HEK293 (cell line): Measurements from ENCODE around the gene SULT4A1.

ENCODE experiments used
- CTCF ChIA-PET: fragments of 350-600 bp; formaldehyde crosslinking; extraction: SDS; loops from one replicate; lab custom pipeline; 2021; ENCODE audit warnings: antibody characterized with exemption; lab: Yijun Ruan, JAX
- POLR2A ChIA-PET: fragments of 300-600 bp; formaldehyde crosslinking; extraction: SDS; loops from one replicate; lab custom pipeline; 2020; ENCODE audit warnings: antibody characterized with exemption, inconsistent platforms; lab: Yijun Ruan, JAX
- H3K27ac ChIP-seq: fragments of 200-500 bp; sonication (Bioruptor generic); 2 replicates; pipeline ENCODE4 v1.5.1; 2014; ENCODE audit warnings: low read depth, low read length, control low read depth, inconsistent platforms; ENCODE audit errors: extremely low read depth
- H3K36me3 ChIP-seq, 2 experiments: fragments of 200-500 bp in 1 of 2; sonication (Bioruptor generic) in 1 of 2; 1 replicate in 1 of 2; 2 replicates in 1 of 2; pipeline ENCODE4 v1.5.1; 2014 to 2017; ENCODE audit warnings: inconsistent platforms in 2 of 2, low read length in 2 of 2; ENCODE audit not compliant: control insufficient read depth in 2 of 2, insufficient read depth in 1 of 2
- H3K4me1 ChIP-seq: fragments of 200-500 bp; sonication (Bioruptor generic); 2 replicates; pipeline ENCODE4 v1.5.1; 2014; ENCODE audit warnings: mild to moderate bottlenecking, low read length, inconsistent platforms; ENCODE audit not compliant: control insufficient read depth, insufficient read depth
- H3K4me3 ChIP-seq: 2 replicates; pipeline ENCODE4 v1.5.1; 2011; ENCODE audit warnings: low read depth, mild to moderate bottlenecking, control low read depth, low read length, moderate library complexity
- H3K9me3 ChIP-seq: fragments of 200-500 bp; sonication (Bioruptor generic); 2 replicates; pipeline ENCODE4 v1.5.1; 2014; ENCODE audit warnings: low read depth, low read length, inconsistent platforms; ENCODE audit not compliant: control insufficient read depth, insufficient read depth
- BCL11B ChIP-seq: fragments of 450-650 bp; formaldehyde crosslinking; IDR thresholded peaks from 2 replicates; pipeline ENCODE4 v1.5.1; 2016; ENCODE audit warnings: low read depth, missing biosample characterization, missing genetic modification characterization
- HOXA7 ChIP-seq: sonication (generic); formaldehyde crosslinking; IDR thresholded peaks from 2 replicates; pipeline ENCODE4 v1.8.1; 2022; ENCODE audit warnings: missing genetic modification reagents, borderline replicate concordance
- KLF9 ChIP-seq: fragments of 450-650 bp; formaldehyde crosslinking; IDR thresholded peaks from 2 replicates; pipeline ENCODE4 v1.5.1; 2016; ENCODE audit warnings: missing biosample characterization, missing genetic modification characterization, low read depth
- ZBTB10 ChIP-seq: fragments of 450-650 bp; formaldehyde crosslinking; IDR thresholded peaks from 2 replicates; pipeline ENCODE4 v1.5.1; 2016; ENCODE audit warnings: missing biosample characterization, missing genetic modification characterization
- ZFHX2 ChIP-seq: fragments of 450-650 bp; formaldehyde crosslinking; conservative IDR thresholded peaks from 2 replicates; pipeline ENCODE4 v1.5.1; 2016; ENCODE audit warnings: missing biosample characterization, missing genetic modification characterization
- ZNF133 ChIP-seq: fragments of 450-650 bp; formaldehyde crosslinking; IDR thresholded peaks from 2 replicates; pipeline ENCODE4 v1.5.1; 2016; ENCODE audit warnings: missing biosample characterization, missing genetic modification characterization
- ZNF16 ChIP-seq: fragments of 450-650 bp; formaldehyde crosslinking; IDR thresholded peaks from 2 replicates; pipeline ENCODE4 v1.5.1; 2016; ENCODE audit warnings: low read depth, missing biosample characterization, missing genetic modification characterization
- ZNF274 ChIP-seq, 2 experiments: fragments of 200-500 bp in 1 of 2; fragments of 450-650 bp in 1 of 2; sonication (Bioruptor generic) in 1 of 2; formaldehyde crosslinking in 1 of 2; IDR thresholded peaks; 2 replicates each; pipeline versions ENCODE4 v1.5.1 to v1.6.1; 2014 to 2016; ENCODE audit warnings: borderline replicate concordance in 1 of 2, inconsistent platforms in 1 of 2, low read length in 1 of 2, missing biosample characterization in 1 of 2, missing genetic modification characterization in 1 of 2
- ZNF416 ChIP-seq: fragments of 450-650 bp; formaldehyde crosslinking; IDR thresholded peaks from 2 replicates; pipeline ENCODE4 v1.5.1; 2016; ENCODE audit warnings: missing biosample characterization, missing genetic modification characterization
- ZNF473 ChIP-seq: fragments of 450-650 bp; formaldehyde crosslinking; IDR thresholded peaks from 2 replicates; pipeline ENCODE4 v1.5.1; 2017; ENCODE audit warnings: missing biosample characterization, missing genetic modification characterization
- ZNF501 ChIP-seq: fragments of 450-650 bp; formaldehyde crosslinking; IDR thresholded peaks from 2 replicates; pipeline ENCODE4 v1.5.1; 2016; ENCODE audit warnings: missing biosample characterization, missing genetic modification characterization
- ZNF521 ChIP-seq: fragments of 450-650 bp; formaldehyde crosslinking; IDR thresholded peaks from 2 replicates; pipeline ENCODE4 v1.5.1; 2017; ENCODE audit warnings: missing biosample characterization, mild to moderate bottlenecking, missing genetic modification characterization
- ZNF530 ChIP-seq: fragments of 450-650 bp; formaldehyde crosslinking; IDR thresholded peaks from 2 replicates; pipeline ENCODE4 v1.5.1; 2016; ENCODE audit warnings: low read depth, missing biosample characterization, missing genetic modification characterization
- ZNF544 ChIP-seq: fragments of 450-650 bp; formaldehyde crosslinking; IDR thresholded peaks from 2 replicates; pipeline ENCODE4 v1.5.0; 2017; ENCODE audit warnings: missing biosample characterization, missing genetic modification characterization
- ZNF596 ChIP-seq: fragments of 450-650 bp; IDR thresholded peaks from 2 replicates; pipeline ENCODE4 v1.5.0; 2018; ENCODE audit warnings: missing biosample characterization, mild to moderate bottlenecking, missing genetic modification characterization, moderate library complexity
- ZNF629 ChIP-seq: fragments of 450-650 bp; formaldehyde crosslinking; IDR thresholded peaks from 2 replicates; pipeline ENCODE4 v1.5.1; 2017; ENCODE audit warnings: missing biosample characterization, missing genetic modification characterization
- ZNF664 ChIP-seq: fragments of 450-650 bp; formaldehyde crosslinking; IDR thresholded peaks from 2 replicates; pipeline ENCODE4 v1.5.1; 2016; ENCODE audit warnings: missing biosample characterization, missing genetic modification characterization
- ZNF76 ChIP-seq: fragments of 450-650 bp; formaldehyde crosslinking; IDR thresholded peaks from 2 replicates; pipeline ENCODE4; 2016; ENCODE audit warnings: low read depth, missing biosample characterization, missing genetic modification characterization, borderline replicate concordance
- ZNF792 ChIP-seq: fragments of 450-650 bp; formaldehyde crosslinking; IDR thresholded peaks from 2 replicates; pipeline ENCODE4 v1.5.1; 2016; ENCODE audit warnings: missing biosample characterization, missing genetic modification characterization
- ZSCAN16 ChIP-seq: fragments of 450-650 bp; formaldehyde crosslinking; IDR thresholded peaks from 2 replicates; pipeline ENCODE4 v1.5.1; 2016; ENCODE audit warnings: missing biosample characterization, missing genetic modification characterization
- TF ChIP-seq, protein P1 (sequence below): IDR thresholded peaks from 2 replicates; pipeline ENCODE4 v1.6.1; 2011; ENCODE audit warnings: mild to moderate bottlenecking, low read depth, low read length, borderline replicate concordance
- TF ChIP-seq, protein P2 (sequence below): fragments of 450-650 bp; formaldehyde crosslinking; IDR thresholded peaks from 2 replicates; pipeline ENCODE4; 2016; ENCODE audit warnings: missing biosample characterization, missing genetic modification characterization
- TF ChIP-seq, protein P3 (sequence below): fragments of 450-650 bp; formaldehyde crosslinking; IDR thresholded peaks from 2 replicates; pipeline ENCODE4 v1.5.1; 2017; ENCODE audit warnings: missing biosample characterization, missing genetic modification characterization

Gene SULT4A1

GRCh38 chr22:43835736-43836135, 26.6 kb downstream of the SULT4A1 start:
- Histone ChIP-seq H3K36me3 (peaks cover 0 to 51% of the 10 kb centered on the region in 2 experiments; a peak in 1 of 3 replicates), H3K27ac (no peak overlapping the region), H3K4me3 (no peak overlapping the region), H3K4me1 (no peaks in the 10 kb centered on the region), H3K9me3 (no peaks in the 10 kb centered on the region)
- TF ChIP-seq ZNF596 (tag by site-specific recombination) (no peak), ZFHX2 (no peak), ZNF16 (tag by site-specific recombination) (no peak), ZNF664 (tag by site-specific recombination) (no peak), ZNF530 (no peak), ZNF792 (tag by site-specific recombination) (no peak), ZNF416 (tag by site-specific recombination) (no peak)
- TF ChIP-seq, protein P1, sequence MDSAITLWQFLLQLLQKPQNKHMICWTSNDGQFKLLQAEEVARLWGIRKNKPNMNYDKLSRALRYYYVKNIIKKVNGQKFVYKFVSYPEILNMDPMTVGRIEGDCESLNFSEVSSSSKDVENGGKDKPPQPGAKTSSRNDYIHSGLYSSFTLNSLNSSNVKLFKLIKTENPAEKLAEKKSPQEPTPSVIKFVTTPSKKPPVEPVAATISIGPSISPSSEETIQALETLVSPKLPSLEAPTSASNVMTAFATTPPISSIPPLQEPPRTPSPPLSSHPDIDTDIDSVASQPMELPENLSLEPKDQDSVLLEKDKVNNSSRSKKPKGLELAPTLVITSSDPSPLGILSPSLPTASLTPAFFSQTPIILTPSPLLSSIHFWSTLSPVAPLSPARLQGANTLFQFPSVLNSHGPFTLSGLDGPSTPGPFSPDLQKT, result no peak
- POLR2A ChIA-PET, result no interaction called here
- CTCF ChIA-PET, result no interaction called here

DNA sequence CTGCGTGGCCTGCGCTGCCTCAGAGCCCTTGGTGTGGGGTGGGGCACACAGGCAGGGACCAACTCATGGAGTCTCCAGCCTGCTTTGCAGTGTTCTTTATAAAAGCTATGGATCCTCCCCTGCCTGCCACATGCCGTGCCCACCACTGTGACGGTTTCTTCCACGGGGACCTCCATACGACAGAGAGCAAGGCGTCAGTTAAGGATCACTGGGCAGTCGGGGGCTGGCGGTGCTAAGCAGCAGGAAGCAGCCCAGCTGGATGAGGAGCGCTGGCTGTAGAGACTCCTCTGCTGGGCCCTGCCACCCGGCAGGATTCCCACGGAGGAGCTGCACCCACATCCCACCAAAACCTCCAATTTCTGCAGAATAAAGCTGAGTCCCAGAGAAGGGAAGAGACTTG, 27.1 kb downstream of the SULT4A1 start:
- POLR2A ChIA-PET, result no interaction called here
- TF ChIP-seq ZNF76 (no peak), ZNF133 (no peak), KLF9 (tag by site-specific recombination) (no peak), BCL11B (no peak), ZNF501 (tag by site-specific recombination) (no peak), ZNF521 (tag by site-specific recombination) (no peak), ZSCAN16 (tag by site-specific recombination) (no peak), ZBTB10 (tag by site-specific recombination) (no peak), ZNF274 (IDR thresholded peaks at IDR 0.05; ENCODE audit: low read length) (no peak), ZNF274 (tag by site-specific recombination; IDR thresholded peaks at IDR 0.05; ENCODE audit: borderline replicate concordance) (no peak), ZNF544 (no peak), ZNF473 (tag by site-specific recombination) (no peak), ZNF629 (tag by site-specific recombination) (no peak), HOXA7 (CRISPR knock-in tag) (no peak)
- TF ChIP-seq, protein P2, sequence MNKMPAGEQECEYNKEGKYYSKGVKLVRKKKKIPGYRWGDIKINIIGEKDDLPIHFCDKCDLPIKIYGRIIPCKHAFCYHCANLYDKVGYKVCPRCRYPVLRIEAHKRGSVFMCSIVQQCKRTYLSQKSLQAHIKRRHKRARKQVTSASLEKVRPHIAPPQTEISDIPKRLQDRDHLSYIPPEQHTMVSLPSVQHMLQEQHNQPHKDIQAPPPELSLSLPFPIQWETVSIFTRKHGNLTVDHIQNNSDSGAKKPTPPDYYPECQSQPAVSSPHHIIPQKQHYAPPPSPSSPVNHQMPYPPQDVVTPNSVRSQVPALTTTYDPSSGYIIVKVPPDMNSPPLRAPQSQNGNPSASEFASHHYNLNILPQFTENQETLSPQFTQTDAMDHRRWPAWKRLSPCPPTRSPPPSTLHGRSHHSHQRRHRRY (tag by site-specific recombination), result no peak
- TF ChIP-seq, protein P3, sequence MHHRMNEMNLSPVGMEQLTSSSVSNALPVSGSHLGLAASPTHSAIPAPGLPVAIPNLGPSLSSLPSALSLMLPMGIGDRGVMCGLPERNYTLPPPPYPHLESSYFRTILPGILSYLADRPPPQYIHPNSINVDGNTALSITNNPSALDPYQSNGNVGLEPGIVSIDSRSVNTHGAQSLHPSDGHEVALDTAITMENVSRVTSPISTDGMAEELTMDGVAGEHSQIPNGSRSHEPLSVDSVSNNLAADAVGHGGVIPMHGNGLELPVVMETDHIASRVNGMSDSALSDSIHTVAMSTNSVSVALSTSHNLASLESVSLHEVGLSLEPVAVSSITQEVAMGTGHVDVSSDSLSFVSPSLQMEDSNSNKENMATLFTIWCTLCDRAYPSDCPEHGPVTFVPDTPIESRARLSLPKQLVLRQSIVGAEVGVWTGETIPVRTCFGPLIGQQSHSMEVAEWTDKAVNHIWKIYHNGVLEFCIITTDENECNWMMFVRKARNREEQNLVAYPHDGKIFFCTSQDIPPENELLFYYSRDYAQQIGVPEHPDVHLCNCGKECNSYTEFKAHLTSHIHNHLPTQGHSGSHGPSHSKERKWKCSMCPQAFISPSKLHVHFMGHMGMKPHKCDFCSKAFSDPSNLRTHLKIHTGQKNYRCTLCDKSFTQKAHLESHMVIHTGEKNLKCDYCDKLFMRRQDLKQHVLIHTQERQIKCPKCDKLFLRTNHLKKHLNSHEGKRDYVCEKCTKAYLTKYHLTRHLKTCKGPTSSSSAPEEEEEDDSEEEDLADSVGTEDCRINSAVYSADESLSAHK (tag by site-specific recombination), result no peak
- TF ChIP-seq, all 188 proteins: peak for 0
- H3K36me3 ChIP-seq, result peaks cover 0 to 54% of the 10 kb centered on the region in 2 experiments; a peak in 1 of 3 replicates
- no peaks in the 10 kb centered on the region for H3K9me3 ChIP-seq
- CTCF ChIA-PET, result no interaction called here
- no peak overlapping the region for H3K27ac ChIP-seq
- no peaks in the 10 kb centered on the region for H3K4me1 ChIP-seq
- no peak overlapping the region for H3K4me3 ChIP-seq
